Heart left ventricle (tissue), 16 donors: ENCODE results near the gene GADD45GIP1. TPM values are rescaled to one million over a fixed set of nuclear protein-coding genes. Genes with fewer than 3 reads are reported as not detected.

Experiments
- ATAC-seq, 4 donors: fragments of 200-7000 bp; cut with Tn5 transposase; one replicate each; pipeline ENCODE4 v1.9.1; 2020 to 2022; ENCODE audit warnings: moderate library complexity in 4 of 4, mild to moderate bottlenecking in 3 of 4, moderate number of reproducible peaks in 1 of 4
- DNase-seq, 5 donors: peaks; one replicate each; pipeline ENCODE4 v3.0.0-alpha.2; 2020
- H3K27ac ChIP-seq, 12 donors: fragments of 200-600 bp; sonication (generic) in 4 of 12; one replicate each; pipeline versions ENCODE4 v1.5.0 to v1.8.0; 2016 to 2022; ENCODE audit warnings: mild to moderate bottlenecking in 2 of 12
- H3K27me3 ChIP-seq, 9 donors: fragments of 200-600 bp; sonication (generic) in 2 of 9; one replicate each; pipeline versions ENCODE4 v1.5.1 to v1.8.0; 2016 to 2022; ENCODE audit warnings: mild to moderate bottlenecking in 3 of 9
- H3K36me3 ChIP-seq, 9 donors: fragments of 200-600 bp; sonication (generic) in 2 of 9; one replicate each; pipeline versions ENCODE4 v1.5.0 to v1.8.0; 2018 to 2022; ENCODE audit warnings: mild to moderate bottlenecking in 2 of 9
- H3K4me1 ChIP-seq, 12 donors: fragments of 200-600 bp; sonication (generic) in 4 of 12; one replicate each; pipeline versions ENCODE4 v1.5.0 to v1.8.0; 2016 to 2022; ENCODE audit warnings: mild to moderate bottlenecking in 3 of 12
- H3K4me3 ChIP-seq, 12 donors: fragments of 200-600 bp; sonication (generic) in 4 of 12; one replicate each; pipeline versions ENCODE4 v1.5.0 to v1.8.0; 2017 to 2022; ENCODE audit warnings: mild to moderate bottlenecking in 9 of 12, moderate library complexity in 4 of 12
- H3K9me3 ChIP-seq, 12 donors: fragments of 200-600 bp; sonication (generic) in 4 of 12; one replicate each; pipeline versions ENCODE4 v1.5.0 to v1.8.0; 2016 to 2022; ENCODE audit warnings: mild to moderate bottlenecking in 1 of 12
- POLR2A ChIP-seq, 2 donors: fragments of 450-650 bp; IDR thresholded peaks; one replicate each; pipeline ENCODE4 v1.6.1; 2017; ENCODE audit warnings: antibody characterized with exemption in 2 of 2, mild to moderate bottlenecking in 2 of 2, moderate library complexity in 2 of 2
- WGBS, 4 donors: extraction: QIAGEN DNeasy Blood & Tissue Kit in 2 of 4; methylation state at CpG; one replicate each; pipeline versions ENCODE4 v1.1.5 to v1.1.7; 2013 to 2018; 5-methylcytosine and 5-hydroxymethylcytosine counted together
- intact Hi-C, 10 donors: fragments of 100-400 bp; cut with DNase I; formaldehyde crosslinking; loops; one replicate each; pipeline versions ENCODE4 v1.11.1 to v1.14.2; 2022
- polyA plus RNA-seq, 2 donors: library from polyadenylated mRNA; stranded (reverse); fragments of 200-250 nt; gene quantifications; one replicate each; pipeline ENCODE4 v1.2.3, GENCODE V29; 2013
- total RNA-seq, 9 donors: library from RNA; depleted of rRNA in 2 of 9; stranded (reverse); fragments of >200 nt in 2 of 9; fragmentation: NEBNext Ultra II Directional in 3 of 9; extraction: Animal tissue kit (Norgen Biotek cat#: 25700) in 3 of 9; gene quantifications; one replicate each; pipeline versions ENCODE4 v1.1.0 to v1.2.4, GENCODE V29; 2016 to 2023
- TF ChIP-seq, protein P1 (sequence below), 12 donors: fragments of 200-600 bp; sonication (generic) in 4 of 12; IDR thresholded peaks; one replicate each; pipeline versions ENCODE4 v1.5.0 to v1.8.0; 2018 to 2022; ENCODE audit warnings: antibody characterized with exemption in 12 of 12, mild to moderate bottlenecking in 5 of 12
- donor health status: ischemic (EF 13 %, LVEDD 7.1; RV severe dilation, severe dysfunction).
- donor health status: healthy with polysubstance abuse.
- donor health status: DM: no; HTN: yes; CAD: no.
- donor health status: DM: no; HTN: no; CAD: no.
- donor health status: ischemic (EF 25% LVEDD 6.9; RV normal size, moderate dysfunction).
- donor health status: ischemic (EF 25% LVEDD 5.7; RV mildly dilated, moderate dysfunction).
- donor health status: healthy.
- donor health status: DM: yes; HTN: yes; CAD: no.
- donor health status: ischemic (EF 35%, LVEDD 5.7; RV mildly dilated, moderate dysfunction).
- donor health status: nonischemic (EF 11% LVEDD 7.7; RV severe dilation, severe dysfunction).
- donor health status: DM: yes; HTN: yes; CAD: no.
- donor health status: PGD.
- donor health status: ischemic (EF 29% LVEDD 5.4; RV normal size, mild dysfunction).
- donor health status: nonischemic (EF 23%, LVEDD 6.1; RV moderate dilation, normal function).

The GADD45GIP1 gene
- total and polyA plus RNA-seq, 11 donors = 17.2 to 119 (median 30.4) TPM

DNA sequence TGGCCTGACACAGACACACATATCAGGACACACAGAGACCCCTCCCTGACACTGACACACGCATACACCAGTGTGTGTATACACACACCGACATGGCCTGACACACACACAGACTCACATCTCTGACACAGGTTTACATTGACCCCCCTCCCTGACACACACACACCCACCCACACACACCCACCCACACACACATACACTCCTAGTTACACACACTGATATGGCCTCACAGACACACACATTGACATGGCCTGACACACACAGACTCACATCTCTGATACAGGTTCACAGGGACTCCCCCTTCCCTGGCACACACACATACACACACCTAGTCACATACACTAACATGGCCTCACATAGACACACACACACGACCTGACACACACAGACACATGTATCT, 33.8 kb upstream of the GADD45GIP1 start:
- H3K36me3 ChIP-seq = no peaks in the 10 kb centered on the region
- H3K4me1 ChIP-seq = peaks cover 0 to 7% (median 1%) of the 10 kb centered on the region in 12 donors
- whole genome bisulfite sequencing, 4 donors = 75 to 80% (median 78%) methylated on average over 3 of the region's 3 CpGs
- no peaks in the 10 kb centered on the region for H3K27me3 ChIP-seq
- H3K4me3 ChIP-seq = no peak overlapping the region
- intact Hi-C loops = no loop called here
- DNase-seq (no peak), ATAC-seq (no peak)
- H3K9me3 ChIP-seq = no peaks in the 10 kb centered on the region
- H3K27ac ChIP-seq = no peak overlapping the region
- TF ChIP-seq, protein P1, sequence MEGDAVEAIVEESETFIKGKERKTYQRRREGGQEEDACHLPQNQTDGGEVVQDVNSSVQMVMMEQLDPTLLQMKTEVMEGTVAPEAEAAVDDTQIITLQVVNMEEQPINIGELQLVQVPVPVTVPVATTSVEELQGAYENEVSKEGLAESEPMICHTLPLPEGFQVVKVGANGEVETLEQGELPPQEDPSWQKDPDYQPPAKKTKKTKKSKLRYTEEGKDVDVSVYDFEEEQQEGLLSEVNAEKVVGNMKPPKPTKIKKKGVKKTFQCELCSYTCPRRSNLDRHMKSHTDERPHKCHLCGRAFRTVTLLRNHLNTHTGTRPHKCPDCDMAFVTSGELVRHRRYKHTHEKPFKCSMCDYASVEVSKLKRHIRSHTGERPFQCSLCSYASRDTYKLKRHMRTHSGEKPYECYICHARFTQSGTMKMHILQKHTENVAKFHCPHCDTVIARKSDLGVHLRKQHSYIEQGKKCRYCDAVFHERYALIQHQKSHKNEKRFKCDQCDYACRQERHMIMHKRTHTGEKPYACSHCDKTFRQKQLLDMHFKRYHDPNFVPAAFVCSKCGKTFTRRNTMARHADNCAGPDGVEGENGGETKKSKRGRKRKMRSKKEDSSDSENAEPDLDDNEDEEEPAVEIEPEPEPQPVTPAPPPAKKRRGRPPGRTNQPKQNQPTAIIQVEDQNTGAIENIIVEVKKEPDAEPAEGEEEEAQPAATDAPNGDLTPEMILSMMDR (IDR thresholded peaks at IDR 0.05) = no peak
- TF ChIP-seq POLR2A (IDR thresholded peaks at IDR 0.05) = no peak

DNA sequence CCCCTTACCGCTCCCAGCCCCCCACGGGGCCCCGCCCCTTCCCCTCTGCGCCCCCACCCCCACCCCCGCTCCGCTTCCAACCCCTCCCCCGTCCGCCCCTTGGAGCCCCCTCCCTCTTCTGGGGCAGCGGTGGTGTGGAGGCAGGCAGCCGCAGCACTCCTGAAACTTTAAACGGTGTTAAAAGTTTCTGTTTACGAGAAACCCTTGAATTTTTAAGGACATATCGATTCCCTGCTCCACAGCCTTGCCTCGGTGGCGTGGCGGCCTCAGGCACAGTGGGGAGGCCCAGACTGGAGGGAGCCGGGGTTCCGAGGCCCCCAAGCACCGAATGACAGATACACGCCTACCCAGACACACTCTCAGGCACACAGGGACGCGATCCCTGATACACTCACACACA, 33.4 kb upstream of the GADD45GIP1 start:
- H3K27me3 ChIP-seq = no peaks in the 10 kb centered on the region
- H3K4me1 ChIP-seq = peaks cover 0 to 11% (median 4%) of the 10 kb centered on the region in 12 donors
- TF ChIP-seq, protein P1 (IDR thresholded peaks at IDR 0.05) = no peak
- TF ChIP-seq POLR2A (IDR thresholded peaks at IDR 0.05) = no peak
- WGBS, 4 donors = 40 to 53% (median 50%) methylated on average over 22 of the region's 22 CpGs
- ATAC-seq (no peak), DNase-seq (no peak)
- no peaks in the 10 kb centered on the region for H3K36me3 ChIP-seq
- no peak overlapping the region for H3K4me3 ChIP-seq
- intact Hi-C loops = no loop called here
- no peaks in the 10 kb centered on the region for H3K9me3 ChIP-seq
- no peak overlapping the region for H3K27ac ChIP-seq

DNA sequence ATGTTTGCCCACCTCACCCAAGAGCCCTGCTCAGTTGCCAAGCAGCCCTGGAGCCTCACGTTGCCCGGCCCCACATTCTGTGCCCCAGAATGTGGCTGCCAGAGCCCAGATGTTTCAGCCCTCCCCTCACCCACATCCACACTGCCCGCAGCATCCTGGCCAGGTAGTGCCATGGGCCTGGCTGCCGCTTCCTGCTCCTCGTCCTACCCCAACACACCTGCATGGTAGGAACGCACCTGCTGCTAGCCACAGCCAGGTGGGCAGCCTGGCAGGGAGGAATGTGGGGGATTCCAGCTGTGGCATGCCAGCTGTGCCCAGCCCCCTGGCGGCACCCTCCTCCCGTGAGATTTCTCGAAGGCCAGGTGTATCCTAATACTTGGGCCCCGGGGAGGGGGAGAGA, 30.8 kb upstream of the GADD45GIP1 start:
- Histone ChIP-seq H3K27ac (no peak overlapping the region), H3K4me3 (no peak overlapping the region), H3K27me3 (no peaks in the 10 kb centered on the region), H3K36me3 (no peaks in the 10 kb centered on the region), H3K4me1 (peaks cover 0 to 28% (median 15%) of the 10 kb centered on the region in 12 donors), H3K9me3 (no peaks in the 10 kb centered on the region)
- intact Hi-C loops = loop anchor here in 5 of 10 donors (5.0 to 10.0 kb wide), 4 partner anchors 40 to 75 kb away; no protein-coding TSS in a partner anchor
- ATAC-seq = no peak
- no peak for DNase-seq
- 69 to 90% (median 78%) methylated on average over 6 to 10 of the region's 10 CpGs for WGBS, 4 donors
- TF ChIP-seq POLR2A (IDR thresholded peaks at IDR 0.05) = no peak
- TF ChIP-seq, protein P1 (IDR thresholded peaks at IDR 0.05) = no peak

DNA sequence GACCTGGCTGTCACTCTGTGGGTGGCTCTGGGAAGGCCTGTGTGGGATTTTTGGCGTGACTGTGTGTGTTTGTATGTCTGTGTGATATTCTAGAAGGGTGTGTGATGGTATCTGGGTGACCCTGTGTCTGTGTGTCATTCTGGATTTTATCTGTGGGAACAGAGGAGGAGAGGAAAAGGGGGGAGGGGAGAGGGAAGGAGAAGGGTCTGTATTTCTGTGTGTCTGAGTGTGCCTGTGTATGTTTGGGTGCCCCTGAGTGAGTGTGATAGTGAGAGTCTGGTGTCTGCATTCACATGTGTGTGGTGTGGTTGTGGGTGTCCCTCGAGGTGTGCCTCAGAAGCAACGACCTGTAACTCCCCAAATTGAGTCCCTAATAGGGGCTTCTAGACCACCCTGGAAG, 30.2 kb upstream of the GADD45GIP1 start:
- Histone ChIP-seq H3K9me3 (no peaks in the 10 kb centered on the region), H3K27me3 (peaks cover 0 to 5% (median 0%) of the 10 kb centered on the region in 9 donors), H3K4me1 (peaks cover 0 to 28% (median 15%) of the 10 kb centered on the region in 12 donors), H3K27ac (no peak overlapping the region), H3K36me3 (no peaks in the 10 kb centered on the region), H3K4me3 (no peak overlapping the region)
- WGBS, 4 donors = 84 to 92% (median 86%) methylated on average over 3 of the region's 3 CpGs
- DNase-seq = no peak
- intact Hi-C loops = loop anchor here in 5 of 10 donors (5.0 to 10.0 kb wide), 4 partner anchors 40 to 75 kb away; no protein-coding TSS in a partner anchor
- TF ChIP-seq, protein P1 (IDR thresholded peaks at IDR 0.05) = no peak
- TF ChIP-seq POLR2A (IDR thresholded peaks at IDR 0.05) = no peak
- ATAC-seq = no peak
